Measurements from ENCODE around the gene STK25.

STK25 gene

DNA sequence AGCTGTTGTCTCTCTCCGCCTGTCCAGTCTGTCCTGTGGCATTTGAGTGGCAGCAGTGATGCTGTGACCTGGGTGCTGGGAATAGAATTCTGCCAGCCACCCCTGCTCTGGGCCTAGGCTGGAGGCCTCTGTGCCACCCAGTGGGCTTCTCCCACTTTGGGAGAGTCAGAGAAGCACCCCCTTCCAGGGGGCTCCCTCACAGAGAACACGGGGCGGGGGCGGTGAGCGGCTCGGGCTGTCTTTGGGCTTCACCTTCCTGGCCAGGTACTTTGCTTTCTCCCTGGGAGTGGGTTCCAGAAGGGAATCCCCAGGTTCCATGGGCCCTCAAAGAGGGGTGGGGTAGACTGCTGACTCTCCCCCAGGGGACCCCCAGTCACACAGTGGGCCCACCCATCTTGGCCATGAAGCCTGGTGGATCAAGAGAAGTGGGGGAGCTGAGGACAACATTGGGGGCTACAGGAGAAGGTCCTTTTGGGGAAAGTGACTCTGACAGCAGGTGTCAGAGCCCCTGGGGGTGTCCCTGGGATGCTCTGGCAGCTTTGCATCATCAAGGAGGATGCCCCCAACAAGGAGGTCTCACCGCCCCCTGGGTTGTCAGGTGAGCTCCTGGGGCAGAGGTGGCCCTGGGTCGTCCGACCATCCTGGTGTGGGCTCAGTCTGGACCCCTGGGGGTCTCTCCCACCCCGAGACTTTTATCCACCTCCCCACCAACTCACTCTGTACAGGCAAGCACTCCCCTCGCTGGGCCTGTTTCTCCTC, 31.4 kb upstream of the STK25 start:
- H3K9me3 ChIP-seq (replicated peaks; ENCODE audit: insufficient read depth, low read length): no peaks in the 10 kb centered on the region
- no peak overlapping the region for H3K27ac ChIP-seq (ENCODE audit: low read length)
- no peaks in the 10 kb centered on the region for H3K36me3 ChIP-seq (replicated peaks; ENCODE audit: insufficient read depth, low read length)
- no peak overlapping the region for H2AFZ ChIP-seq (ENCODE audit: low read length)
- H3K4me3 ChIP-seq (ENCODE audit: low read length): no peak overlapping the region
- H3K79me2 ChIP-seq (ENCODE audit: low read length): no peaks in the 10 kb centered on the region
- TF ChIP-seq, protein P1, sequence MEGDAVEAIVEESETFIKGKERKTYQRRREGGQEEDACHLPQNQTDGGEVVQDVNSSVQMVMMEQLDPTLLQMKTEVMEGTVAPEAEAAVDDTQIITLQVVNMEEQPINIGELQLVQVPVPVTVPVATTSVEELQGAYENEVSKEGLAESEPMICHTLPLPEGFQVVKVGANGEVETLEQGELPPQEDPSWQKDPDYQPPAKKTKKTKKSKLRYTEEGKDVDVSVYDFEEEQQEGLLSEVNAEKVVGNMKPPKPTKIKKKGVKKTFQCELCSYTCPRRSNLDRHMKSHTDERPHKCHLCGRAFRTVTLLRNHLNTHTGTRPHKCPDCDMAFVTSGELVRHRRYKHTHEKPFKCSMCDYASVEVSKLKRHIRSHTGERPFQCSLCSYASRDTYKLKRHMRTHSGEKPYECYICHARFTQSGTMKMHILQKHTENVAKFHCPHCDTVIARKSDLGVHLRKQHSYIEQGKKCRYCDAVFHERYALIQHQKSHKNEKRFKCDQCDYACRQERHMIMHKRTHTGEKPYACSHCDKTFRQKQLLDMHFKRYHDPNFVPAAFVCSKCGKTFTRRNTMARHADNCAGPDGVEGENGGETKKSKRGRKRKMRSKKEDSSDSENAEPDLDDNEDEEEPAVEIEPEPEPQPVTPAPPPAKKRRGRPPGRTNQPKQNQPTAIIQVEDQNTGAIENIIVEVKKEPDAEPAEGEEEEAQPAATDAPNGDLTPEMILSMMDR (IDR thresholded peaks at IDR 0.05; ENCODE audit: low read length): no peak
- TF ChIP-seq EZH2 (optimal IDR thresholded peaks at IDR 0.05; ENCODE audit: low read depth, low read length): no peak
- TF ChIP-seq EZH2phosphoT487 (IDR thresholded peaks at IDR 0.05; ENCODE audit: low read length): no peak
- H3K9me2 ChIP-seq (replicated peaks; ENCODE audit: insufficient read depth, low read length): no peaks in the 10 kb centered on the region
- no peaks in the 10 kb centered on the region for H3F3A ChIP-seq (ENCODE audit: insufficient read depth, low read length)
- H3K4me1 ChIP-seq (ENCODE audit: low read length): no peaks in the 10 kb centered on the region
- H4K20me1 ChIP-seq (ENCODE audit: insufficient read depth, low read length): no peaks in the 10 kb centered on the region
- no peak for DNase-seq
- H3K4me2 ChIP-seq (ENCODE audit: low read depth, low read length): no peak overlapping the region
- H3K27me3 ChIP-seq (replicated peaks; ENCODE audit: insufficient read depth, low read length): peaks cover 4% of the 10 kb centered on the region; the same call in 1 of the 2 replicates
- no peak overlapping the region for H3K9ac ChIP-seq (ENCODE audit: low read length)

DNA sequence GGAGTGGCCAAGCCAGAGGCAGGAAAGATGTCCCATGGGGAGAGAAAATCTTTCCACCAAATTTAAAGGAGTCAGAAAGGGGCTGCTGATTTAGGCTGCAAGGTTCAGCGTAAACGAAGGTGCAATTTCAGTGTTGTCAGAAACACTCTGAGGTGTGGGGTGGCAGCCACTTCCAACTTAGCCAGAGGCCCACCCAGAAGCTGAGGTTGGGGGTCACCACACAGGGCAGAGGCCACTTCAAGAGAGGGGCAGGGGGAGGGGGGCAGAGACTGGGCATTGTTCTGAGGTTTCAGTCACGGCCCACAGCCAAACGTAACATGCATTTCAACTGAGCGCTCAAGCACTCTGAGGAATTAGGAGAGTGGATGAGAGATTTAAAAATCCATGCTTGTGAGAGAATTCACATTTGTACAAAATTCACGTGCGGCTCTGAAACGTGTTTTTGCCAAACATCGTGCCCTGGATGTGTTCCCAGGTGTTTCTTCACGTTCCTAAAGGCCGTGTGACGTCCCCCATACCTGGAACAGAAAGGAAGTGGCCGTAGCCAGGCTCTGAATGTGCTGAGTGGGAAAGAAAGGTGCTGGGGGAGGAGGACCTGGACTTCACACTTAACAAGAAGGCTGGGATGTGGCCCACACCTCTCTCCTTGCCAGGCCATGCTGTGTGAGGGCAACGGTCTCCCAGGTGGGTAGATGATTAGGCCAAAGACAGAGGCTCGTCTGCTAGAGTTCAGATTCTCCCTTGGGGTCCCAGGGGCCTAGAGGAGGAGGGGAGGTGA, 30.6 kb upstream of the STK25 start:
- Histone ChIP-seq H4K20me1 (ENCODE audit: insufficient read depth, low read length) (no peaks in the 10 kb centered on the region), H3K4me3 (ENCODE audit: low read length) (no peak overlapping the region), H3F3A (ENCODE audit: insufficient read depth, low read length) (no peaks in the 10 kb centered on the region), H3K27me3 (replicated peaks; ENCODE audit: insufficient read depth, low read length) (peaks cover 8% of the 10 kb centered on the region), H3K4me2 (ENCODE audit: low read depth, low read length) (no peak overlapping the region), H3K27ac (ENCODE audit: low read length) (no peak overlapping the region), H3K4me1 (ENCODE audit: low read length) (no peaks in the 10 kb centered on the region), H3K9ac (ENCODE audit: low read length) (no peak overlapping the region), H3K36me3 (replicated peaks; ENCODE audit: insufficient read depth, low read length) (no peaks in the 10 kb centered on the region), H3K9me2 (replicated peaks; ENCODE audit: insufficient read depth, low read length) (no peaks in the 10 kb centered on the region), H2AFZ (ENCODE audit: low read length) (no peak overlapping the region), H3K9me3 (replicated peaks; ENCODE audit: insufficient read depth, low read length) (no peaks in the 10 kb centered on the region), H3K79me2 (ENCODE audit: low read length) (no peaks in the 10 kb centered on the region)
- no peak for DNase-seq
- no peak for TF ChIP-seq EZH2phosphoT487 (IDR thresholded peaks at IDR 0.05; ENCODE audit: low read length)
- TF ChIP-seq, protein P1 (IDR thresholded peaks at IDR 0.05; ENCODE audit: low read length): no peak
- TF ChIP-seq EZH2 (optimal IDR thresholded peaks at IDR 0.05; ENCODE audit: low read depth, low read length): no peak

DNA sequence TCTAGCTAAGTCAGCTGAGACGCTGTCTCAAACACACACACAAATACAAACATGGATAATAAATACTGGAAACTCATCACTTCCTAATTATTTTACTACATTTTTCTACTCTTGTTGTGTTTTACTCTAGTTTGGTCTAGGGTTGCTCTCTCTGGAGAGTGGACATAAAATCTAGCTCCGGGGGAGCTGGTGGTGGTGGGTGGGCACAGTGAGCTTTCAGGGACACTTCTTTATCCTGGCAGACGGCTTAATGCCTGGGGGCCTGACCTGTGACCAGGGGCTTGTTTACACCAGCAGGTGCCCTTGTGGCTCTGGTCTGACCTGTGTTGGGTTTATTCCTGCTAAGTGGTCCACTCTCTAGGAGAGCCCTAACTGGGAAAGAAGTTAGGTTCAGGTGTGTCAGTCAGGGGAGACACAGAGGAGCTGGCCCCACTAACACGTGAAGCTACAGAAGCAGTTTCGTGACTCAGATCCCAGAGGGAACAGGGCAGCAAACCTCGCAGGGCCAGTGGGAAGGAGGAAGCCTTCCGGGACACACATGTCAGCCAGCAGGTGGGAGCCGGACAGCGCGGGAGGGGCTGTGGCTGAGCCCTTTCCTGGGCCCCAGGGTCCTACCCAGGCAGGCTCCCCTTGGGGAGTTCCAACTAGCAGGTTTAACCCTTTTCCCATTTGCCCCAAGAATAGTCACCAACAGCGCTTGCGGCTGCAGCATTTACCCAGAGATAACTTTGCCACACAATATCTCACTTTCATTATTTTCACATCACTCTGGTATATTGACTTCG, 27.7 kb upstream of the STK25 start:
- Histone ChIP-seq H3K27ac (ENCODE audit: low read length) (no peak overlapping the region), H3K4me2 (ENCODE audit: low read depth, low read length) (no peak overlapping the region), H3K9me3 (replicated peaks; ENCODE audit: insufficient read depth, low read length) (no peaks in the 10 kb centered on the region), H3K4me3 (ENCODE audit: low read length) (no peak overlapping the region), H3K9ac (ENCODE audit: low read length) (no peak overlapping the region), H4K20me1 (ENCODE audit: insufficient read depth, low read length) (no peaks in the 10 kb centered on the region), H3K4me1 (ENCODE audit: low read length) (no peaks in the 10 kb centered on the region), H3F3A (ENCODE audit: insufficient read depth, low read length) (no peaks in the 10 kb centered on the region), H3K79me2 (ENCODE audit: low read length) (no peaks in the 10 kb centered on the region), H3K27me3 (replicated peaks; ENCODE audit: insufficient read depth, low read length) (peaks cover 22% of the 10 kb centered on the region), H3K36me3 (replicated peaks; ENCODE audit: insufficient read depth, low read length) (no peaks in the 10 kb centered on the region), H2AFZ (ENCODE audit: low read length) (no peak overlapping the region), H3K9me2 (replicated peaks; ENCODE audit: insufficient read depth, low read length) (no peaks in the 10 kb centered on the region)
- no peak for DNase-seq
- TF ChIP-seq, protein P1 (IDR thresholded peaks at IDR 0.05; ENCODE audit: low read length): no peak
- no peak for TF ChIP-seq EZH2phosphoT487 (IDR thresholded peaks at IDR 0.05; ENCODE audit: low read length)
- TF ChIP-seq EZH2 (optimal IDR thresholded peaks at IDR 0.05; ENCODE audit: low read depth, low read length): no peak
